GM23338 (cell line): ENCODE data around the gene MCC. TPM values are rescaled to one million over a fixed set of nuclear protein-coding genes. Genes with fewer than 3 reads are reported as not detected.

Source experiments
- ATAC-seq: fragments of 200-7000 bp; cut with Tn5 transposase; 3 replicates; pipeline ENCODE4 v1.9.1; 2020
- DNase-seq: peaks from one replicate; pipeline ENCODE4 v3.0.0-alpha.2; 2015; ENCODE audit warnings: low spot score
- H2AFZ ChIP-seq: fragments of 200-600 bp; sonication (generic); 2 replicates; pipeline ENCODE4 v1.8.0; 2016; ENCODE audit warnings: antibody characterized with exemption, mild to moderate bottlenecking, moderate library complexity
- H3F3A ChIP-seq: fragments of 200-600 bp; sonication (generic); replicated peaks from 2 replicates; pipeline ENCODE4 v1.8.0; 2017; ENCODE audit warnings: antibody characterized with exemption, mixed run types, low read depth
- H3K27ac ChIP-seq: fragments of 200-600 bp; sonication (generic); 2 replicates; pipeline ENCODE4 v1.6.1; 2016; ENCODE audit warnings: low read depth
- H3K27me3 ChIP-seq: fragments of 200-600 bp; sonication (generic); 2 replicates; pipeline ENCODE4 v1.8.0; 2016; ENCODE audit warnings: mild to moderate bottlenecking, mixed run types, moderate library complexity; ENCODE audit not compliant: insufficient read depth
- H3K36me3 ChIP-seq: fragments of 200-600 bp; sonication (generic); 2 replicates; pipeline ENCODE4 v1.8.0; 2016; ENCODE audit warnings: mild to moderate bottlenecking; ENCODE audit not compliant: insufficient read depth
- H3K4me1 ChIP-seq: fragments of 200-600 bp; sonication (generic); 2 replicates; pipeline ENCODE4 v1.8.0; 2016; ENCODE audit warnings: mild to moderate bottlenecking, moderate library complexity; ENCODE audit not compliant: insufficient read depth
- H3K4me2 ChIP-seq: fragments of 200-600 bp; sonication (generic); 2 replicates; pipeline ENCODE4 v1.7.1; 2017; ENCODE audit warnings: mixed run types
- H3K4me3 ChIP-seq: fragments of 200-600 bp; sonication (generic); 2 replicates; pipeline ENCODE4 v1.6.1; 2016; ENCODE audit warnings: mixed run types
- H3K79me2 ChIP-seq: fragments of 200-600 bp; sonication (generic); replicated peaks from 2 replicates; pipeline ENCODE4 v1.8.0; 2017; ENCODE audit warnings: mild to moderate bottlenecking; ENCODE audit not compliant: insufficient read depth
- H3K9me2 ChIP-seq: fragments of 200-600 bp; sonication (generic); 2 replicates; pipeline ENCODE4 v1.8.0; 2017; ENCODE audit not compliant: insufficient read depth
- H4K20me1 ChIP-seq: fragments of 200-600 bp; sonication (generic); replicated peaks from 2 replicates; pipeline ENCODE4 v1.8.0; 2017; ENCODE audit warnings: mild to moderate bottlenecking; ENCODE audit not compliant: insufficient read depth
- H3K27ac Mint-ChIP-seq: 2 replicates; pipeline ENCODE4 v1.8.0; 2020; ENCODE audit warnings: inconsistent platforms, mild to moderate bottlenecking, moderate library complexity, mixed read lengths
- H3K27me3 Mint-ChIP-seq: 3 replicates; pipeline ENCODE4 v1.8.0; 2022; ENCODE audit warnings: low read depth, mild to moderate bottlenecking, moderate library complexity, mixed read lengths, inconsistent platforms; ENCODE audit not compliant: insufficient read depth, poor library complexity
- H3K36me3 Mint-ChIP-seq: 3 replicates; pipeline ENCODE4 v1.8.0; 2021; ENCODE audit warnings: low read depth, mild to moderate bottlenecking, inconsistent platforms, moderate library complexity, mixed read lengths
- H3K4me1 Mint-ChIP-seq: 3 replicates; pipeline ENCODE4 v1.8.0; 2020; ENCODE audit warnings: mild to moderate bottlenecking, inconsistent platforms, mixed read lengths
- H3K4me3 Mint-ChIP-seq: 3 replicates; pipeline ENCODE4 v1.8.0; 2021; ENCODE audit warnings: moderate library complexity, mild to moderate bottlenecking, inconsistent platforms, mixed read lengths
- H3K9me3 Mint-ChIP-seq: 3 replicates; pipeline ENCODE4 v1.8.0; 2020; ENCODE audit warnings: moderate library complexity, mild to moderate bottlenecking, inconsistent platforms, mixed read lengths
- CREB1 ChIP-seq: fragments of 250-450 bp; sonication (Bioruptor Pico); IDR thresholded peaks from 2 replicates; pipeline ENCODE4 v1.5.0; 2020; ENCODE audit warnings: low read depth, mild to moderate bottlenecking, moderate library complexity
- ETS1 ChIP-seq: IDR thresholded peaks from 2 replicates; pipeline ENCODE4 v1.6.1; 2016; ENCODE audit warnings: antibody characterized with exemption
- EZH2 ChIP-seq: fragments of 200-600 bp; sonication (generic); IDR thresholded peaks from one replicate; pipeline ENCODE4 v1.8.0; 2017; ENCODE audit warnings: antibody characterized with exemption, mild to moderate bottlenecking, low read depth; ENCODE audit not compliant: unreplicated experiment
- EZH2phosphoT487 ChIP-seq: fragments of 200-600 bp; sonication (generic); IDR thresholded peaks from one replicate; pipeline ENCODE4 v1.8.1; 2018; ENCODE audit warnings: antibody characterized with exemption; ENCODE audit not compliant: unreplicated experiment
- JUNB ChIP-seq: IDR thresholded peaks from one replicate; pipeline ENCODE4 v1.6.1; 2016; ENCODE audit warnings: antibody characterized with exemption; ENCODE audit not compliant: unreplicated experiment
- NANOG ChIP-seq: IDR thresholded peaks from 2 replicates; pipeline ENCODE4 v1.6.1; 2016; ENCODE audit warnings: antibody characterized with exemption, borderline replicate concordance
- POLR2AphosphoS5 ChIP-seq: IDR thresholded peaks from 2 replicates; pipeline ENCODE4 v1.6.1; 2016; ENCODE audit warnings: antibody characterized with exemption, low read depth
- ZNF114 ChIP-seq: fragments of 250-450 bp; sonication (Bioruptor Pico); IDR thresholded peaks from 2 replicates; pipeline ENCODE4 v1.5.0; 2020; ENCODE audit warnings: mild to moderate bottlenecking, moderate library complexity
- ZNF331 ChIP-seq: fragments of 250-450 bp; sonication (Bioruptor Pico); IDR thresholded peaks from 2 replicates; pipeline ENCODE4 v1.5.0; 2020; ENCODE audit warnings: low read depth, mild to moderate bottlenecking, moderate library complexity
- polyA plus RNA-seq: library from polyadenylated mRNA; unstranded; fragments of >200 nt; fragmentation: Nextera tagmentation; extraction: Ambion mirVana; gene quantifications from 2 replicates; pipeline ENCODE4 v1.2.1, GENCODE V29; 2016
- total RNA-seq: library from RNA; depleted of rRNA; stranded (reverse); fragments of >200 nt; shearing (Covaris generic); gene quantifications from 2 replicates; pipeline ENCODE4 v1.2.3, GENCODE V29; 2014
- TF ChIP-seq, protein P1 (sequence below), 2 experiments: fragments of 200-600 bp in 1 of 2; sonication (generic) in 1 of 2; conservative IDR thresholded peaks; 2 replicates each; pipeline versions ENCODE4 v1.5.1 to v1.6.1; 2016 to 2017; ENCODE audit warnings: antibody characterized with exemption in 2 of 2, low read depth in 2 of 2, mild to moderate bottlenecking in 2 of 2, moderate library complexity in 1 of 2
- TF ChIP-seq, protein P2 (sequence below): IDR thresholded peaks from one replicate; pipeline ENCODE4 v1.6.1; 2018; ENCODE audit warnings: antibody characterized with exemption; ENCODE audit not compliant: unreplicated experiment

Gene MCC
- total and polyA plus RNA-seq, 2 experiments from 2014 or later: 3.8 to 10.1 TPM

- Histone ChIP-seq H3F3A (no peaks in the 10 kb centered on the region), H2AFZ (no peak overlapping the region), H3K27me3 (no peaks in the 10 kb centered on the region), H3K27ac (no peak overlapping the region), H3K4me3 (no peak overlapping the region), H3K79me2 (peaks cover 7% of the 10 kb centered on the region; the same call in 1 of the 2 replicates), H4K20me1 (peaks cover 13% of the 10 kb centered on the region), H3K4me1 (peaks cover 8% of the 10 kb centered on the region; the same call in 1 of the 2 replicates), H3K9me2 (no peaks in the 10 kb centered on the region), H3K4me2 (no peak overlapping the region), H3K36me3 (0 out of 2 replicates have a peak, but pooled peaks cover 4% of the 10 kb centered on the region)
- Mint-ChIP-seq H3K27ac (no peak overlapping the region), H3K4me1 (peaks cover 7% of the 10 kb centered on the region; the same call in 2 of the 3 replicates), H3K36me3 (peaks cover 13% of the 10 kb centered on the region), H3K9me3 (no peaks in the 10 kb centered on the region), H3K27me3 (no peaks in the 10 kb centered on the region), H3K4me3 (no peak overlapping the region)
- TF ChIP-seq NANOG: no peak
- TF ChIP-seq ETS1: no peak
- TF ChIP-seq ZNF331 (CRISPR knock-in tag): no peak
- TF ChIP-seq ZNF114 (CRISPR knock-in tag): no peak
- no peak for TF ChIP-seq POLR2AphosphoS5
- no peak for TF ChIP-seq CREB1 (CRISPR knock-in tag)
- TF ChIP-seq, protein P1, sequence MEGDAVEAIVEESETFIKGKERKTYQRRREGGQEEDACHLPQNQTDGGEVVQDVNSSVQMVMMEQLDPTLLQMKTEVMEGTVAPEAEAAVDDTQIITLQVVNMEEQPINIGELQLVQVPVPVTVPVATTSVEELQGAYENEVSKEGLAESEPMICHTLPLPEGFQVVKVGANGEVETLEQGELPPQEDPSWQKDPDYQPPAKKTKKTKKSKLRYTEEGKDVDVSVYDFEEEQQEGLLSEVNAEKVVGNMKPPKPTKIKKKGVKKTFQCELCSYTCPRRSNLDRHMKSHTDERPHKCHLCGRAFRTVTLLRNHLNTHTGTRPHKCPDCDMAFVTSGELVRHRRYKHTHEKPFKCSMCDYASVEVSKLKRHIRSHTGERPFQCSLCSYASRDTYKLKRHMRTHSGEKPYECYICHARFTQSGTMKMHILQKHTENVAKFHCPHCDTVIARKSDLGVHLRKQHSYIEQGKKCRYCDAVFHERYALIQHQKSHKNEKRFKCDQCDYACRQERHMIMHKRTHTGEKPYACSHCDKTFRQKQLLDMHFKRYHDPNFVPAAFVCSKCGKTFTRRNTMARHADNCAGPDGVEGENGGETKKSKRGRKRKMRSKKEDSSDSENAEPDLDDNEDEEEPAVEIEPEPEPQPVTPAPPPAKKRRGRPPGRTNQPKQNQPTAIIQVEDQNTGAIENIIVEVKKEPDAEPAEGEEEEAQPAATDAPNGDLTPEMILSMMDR (conservative IDR thresholded peaks at IDR 0.05; ENCODE audit: low read depth in 2 of 2): no peak
- no peak for TF ChIP-seq EZH2
- DNase-seq (no peak), ATAC-seq (no peak)
These were observed 467.6 kb downstream of the MCC start for GRCh38 chr5:113020461-113021273.

DNA sequence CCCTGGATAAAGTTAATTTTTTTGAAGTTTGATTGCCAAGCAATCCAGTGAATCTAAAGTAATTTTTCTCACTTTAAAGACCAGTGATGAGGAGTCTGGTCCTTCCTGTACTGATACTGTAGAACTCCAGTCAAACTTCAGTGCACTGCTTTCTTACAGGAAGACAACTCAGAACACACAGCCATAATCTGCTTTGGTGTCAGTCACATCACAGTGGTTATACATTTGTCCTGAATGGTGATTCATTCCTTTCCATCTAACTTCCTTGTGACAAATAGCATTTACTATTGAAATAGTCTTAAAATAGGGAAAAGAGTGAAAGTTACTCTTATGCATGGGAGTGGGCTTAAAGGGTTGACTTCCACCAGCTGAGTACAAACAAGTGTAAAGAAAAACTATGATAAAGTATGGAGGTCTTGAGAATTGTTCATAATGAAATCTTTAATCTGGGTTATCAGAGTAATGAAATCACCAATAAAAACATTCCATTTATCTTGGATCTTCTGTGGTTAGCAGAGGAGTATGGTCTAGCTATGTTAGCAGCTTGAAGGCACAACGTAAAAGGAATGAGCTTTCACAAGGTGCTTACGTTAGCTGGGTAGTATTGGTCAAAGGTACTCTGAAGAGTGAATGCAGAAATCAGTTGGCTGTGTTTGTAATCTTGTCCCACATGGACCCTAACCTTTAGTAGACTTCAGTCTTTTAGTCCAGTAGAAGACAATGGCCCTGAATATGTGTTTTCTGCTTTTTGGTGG, 470.2 kb downstream of the MCC start:
- Histone ChIP-seq H3K4me3 (no peak overlapping the region), H3K79me2 (peaks cover 13% of the 10 kb centered on the region; the same call in 1 of the 2 replicates), H3K9me2 (no peaks in the 10 kb centered on the region), H3K4me1 (peaks cover 8% of the 10 kb centered on the region; the same call in 1 of the 2 replicates), H3K4me2 (no peak overlapping the region), H3K27ac (no peak overlapping the region), H4K20me1 (peaks cover 16% of the 10 kb centered on the region), H3K27me3 (no peaks in the 10 kb centered on the region), H3K36me3 (peaks cover 14% of the 10 kb centered on the region; the same call in 1 of the 2 replicates), H3F3A (no peaks in the 10 kb centered on the region), H2AFZ (no peak overlapping the region)
- H3K36me3 Mint-ChIP-seq: peaks cover 23% of the 10 kb centered on the region; the same call in 2 of the 3 replicates
- no peaks in the 10 kb centered on the region for H3K27me3 Mint-ChIP-seq
- H3K4me1 Mint-ChIP-seq: peaks cover 7% of the 10 kb centered on the region; the same call in 2 of the 3 replicates
- H3K9me3 Mint-ChIP-seq: no peaks in the 10 kb centered on the region
- no peak for ATAC-seq
- no peak overlapping the region for H3K4me3 Mint-ChIP-seq
- no peak overlapping the region for H3K27ac Mint-ChIP-seq
- DNase-seq: no peak
- TF ChIP-seq CREB1 (CRISPR knock-in tag): no peak
- no peak for TF ChIP-seq JUNB
- no peak for TF ChIP-seq EZH2phosphoT487
- no peak for TF ChIP-seq ZNF114 (CRISPR knock-in tag)
- TF ChIP-seq, protein P1 (conservative IDR thresholded peaks at IDR 0.05; ENCODE audit: low read depth in 2 of 2): no peak
- TF ChIP-seq, protein P2, sequence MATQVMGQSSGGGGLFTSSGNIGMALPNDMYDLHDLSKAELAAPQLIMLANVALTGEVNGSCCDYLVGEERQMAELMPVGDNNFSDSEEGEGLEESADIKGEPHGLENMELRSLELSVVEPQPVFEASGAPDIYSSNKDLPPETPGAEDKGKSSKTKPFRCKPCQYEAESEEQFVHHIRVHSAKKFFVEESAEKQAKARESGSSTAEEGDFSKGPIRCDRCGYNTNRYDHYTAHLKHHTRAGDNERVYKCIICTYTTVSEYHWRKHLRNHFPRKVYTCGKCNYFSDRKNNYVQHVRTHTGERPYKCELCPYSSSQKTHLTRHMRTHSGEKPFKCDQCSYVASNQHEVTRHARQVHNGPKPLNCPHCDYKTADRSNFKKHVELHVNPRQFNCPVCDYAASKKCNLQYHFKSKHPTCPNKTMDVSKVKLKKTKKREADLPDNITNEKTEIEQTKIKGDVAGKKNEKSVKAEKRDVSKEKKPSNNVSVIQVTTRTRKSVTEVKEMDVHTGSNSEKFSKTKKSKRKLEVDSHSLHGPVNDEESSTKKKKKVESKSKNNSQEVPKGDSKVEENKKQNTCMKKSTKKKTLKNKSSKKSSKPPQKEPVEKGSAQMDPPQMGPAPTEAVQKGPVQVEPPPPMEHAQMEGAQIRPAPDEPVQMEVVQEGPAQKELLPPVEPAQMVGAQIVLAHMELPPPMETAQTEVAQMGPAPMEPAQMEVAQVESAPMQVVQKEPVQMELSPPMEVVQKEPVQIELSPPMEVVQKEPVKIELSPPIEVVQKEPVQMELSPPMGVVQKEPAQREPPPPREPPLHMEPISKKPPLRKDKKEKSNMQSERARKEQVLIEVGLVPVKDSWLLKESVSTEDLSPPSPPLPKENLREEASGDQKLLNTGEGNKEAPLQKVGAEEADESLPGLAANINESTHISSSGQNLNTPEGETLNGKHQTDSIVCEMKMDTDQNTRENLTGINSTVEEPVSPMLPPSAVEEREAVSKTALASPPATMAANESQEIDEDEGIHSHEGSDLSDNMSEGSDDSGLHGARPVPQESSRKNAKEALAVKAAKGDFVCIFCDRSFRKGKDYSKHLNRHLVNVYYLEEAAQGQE: no peak
- no peak for TF ChIP-seq EZH2
